Measurements from ENCODE around the gene TNIK.
"Not testable (repeated sequence)": the region's sequence is repeated elsewhere in the genome, so short reads cannot be mapped to it uniquely, and the experiment has no call there.

Gene TNIK

GRCh38 chr3:171451915-171452314 lies 8.3 kb downstream of the TNIK start:
- Histone ChIP-seq H3K27ac (no peak overlapping the region), H3K4me3 (no peak overlapping the region)

DNA sequence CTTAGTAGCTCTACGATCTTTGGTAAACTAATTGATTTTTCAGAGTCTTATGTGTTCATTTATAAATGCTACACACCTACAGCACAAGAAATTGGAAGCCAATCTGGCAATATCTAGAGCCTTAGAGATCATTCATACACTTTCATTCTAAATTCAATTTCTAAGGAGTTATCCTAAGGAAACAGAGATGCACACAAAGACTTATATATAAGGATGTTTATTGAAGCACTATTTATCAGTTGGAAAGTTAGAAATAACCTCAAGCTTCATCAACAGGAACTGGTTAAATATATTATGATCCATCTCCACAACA lies 12.7 kb downstream of the TNIK start:
- H3K4me3 ChIP-seq, H3K27ac ChIP-seq: not testable (repeated sequence)

DNA sequence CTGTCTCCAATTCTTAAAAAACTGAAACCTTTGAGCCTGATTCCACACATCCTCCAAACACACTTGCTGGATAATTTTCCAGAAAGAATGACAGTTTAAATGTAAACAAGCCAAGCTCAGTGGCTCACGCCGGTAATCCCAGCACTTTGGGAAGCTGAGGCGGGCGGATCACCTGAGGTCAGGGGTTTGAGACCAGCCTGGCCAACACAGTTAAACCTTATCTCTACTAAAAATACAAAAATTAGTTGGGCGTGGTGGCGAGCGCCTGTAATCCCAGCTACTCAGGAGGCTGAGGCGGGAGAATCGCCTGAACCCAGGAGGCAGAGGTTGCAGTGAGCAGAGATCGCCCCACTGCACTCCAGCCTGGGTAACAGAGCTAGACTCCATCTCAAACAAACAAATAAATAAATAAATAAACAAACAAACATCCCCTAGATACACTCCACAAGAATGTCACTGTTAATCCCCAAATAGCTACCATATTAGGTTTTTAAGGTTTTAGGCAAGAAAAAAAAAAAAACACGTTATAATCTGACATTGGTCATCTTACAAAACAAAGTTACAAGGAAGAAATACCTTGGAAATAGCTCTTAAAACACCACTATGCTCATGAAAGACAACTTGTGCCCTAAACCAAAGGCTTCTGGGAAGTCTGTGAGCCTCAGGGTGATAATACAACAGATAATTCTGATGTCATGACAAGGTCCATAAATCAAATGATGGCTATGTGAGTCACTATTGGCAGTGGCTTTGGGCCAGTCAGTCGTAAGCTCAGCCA lies 13.2 kb downstream of the TNIK start:
- Histone ChIP-seq H3K27ac (no peak overlapping the region), H3K4me3 (no peak overlapping the region)

GRCh38 chr3:171446301-171446700 lies 13.9 kb downstream of the TNIK start:
- no peak overlapping the region for H3K27ac ChIP-seq
- H3K4me3 ChIP-seq, result no peak overlapping the region

- Histone ChIP-seq H3K4me3 (no peak overlapping the region), H3K27ac (no peak overlapping the region)
Observed at GRCh38 chr3:171445620-171446204, 14.5 kb downstream of the TNIK start.

GRCh38 chr3:171444001-171444690 lies 16.1 kb downstream of the TNIK start:
- no peak overlapping the region for H3K4me3 ChIP-seq
- H3K27ac ChIP-seq, result no peak overlapping the region

DNA sequence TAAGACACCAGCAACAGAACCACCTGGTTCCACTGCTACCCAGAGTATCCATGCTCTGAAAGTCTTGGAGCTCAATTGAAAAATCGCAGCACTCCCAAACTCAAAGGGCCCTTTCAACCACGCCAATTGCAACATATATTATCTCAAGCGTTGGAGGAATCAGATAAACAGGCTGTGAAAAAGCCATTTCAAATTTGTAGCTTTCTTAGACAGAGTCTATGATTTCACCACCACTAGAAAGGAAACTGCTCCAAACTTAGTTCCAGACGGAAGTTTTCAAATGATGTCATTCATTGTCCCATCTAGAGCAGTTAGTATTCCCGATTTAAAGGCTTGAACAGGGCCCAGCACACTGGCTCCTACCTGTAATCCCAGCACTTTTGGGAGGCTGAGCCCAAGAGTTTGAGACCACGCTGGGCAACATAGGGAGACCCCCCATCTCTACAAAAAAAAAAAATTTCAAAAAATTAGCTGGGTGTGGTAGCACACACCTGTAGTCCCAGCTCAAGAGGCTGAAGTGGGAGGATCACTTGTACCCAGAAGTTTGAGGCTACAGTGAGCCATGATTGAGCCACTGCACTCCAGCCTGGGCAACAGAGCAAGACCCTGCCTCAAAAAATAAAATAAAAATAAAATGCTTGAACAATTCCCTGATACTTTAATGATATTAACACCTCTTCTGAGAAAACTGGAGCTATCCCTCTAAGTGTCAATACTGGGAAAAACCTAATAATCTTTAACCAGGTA lies 16.8 kb downstream of the TNIK start:
- Histone ChIP-seq H3K4me3 (no peak overlapping the region), H3K27ac (no peak overlapping the region)

GRCh38 chr3:171442184-171442583 lies 18.0 kb downstream of the TNIK start:
- Histone ChIP-seq H3K27ac (no peak overlapping the region), H3K4me3 (no peak overlapping the region)

DNA sequence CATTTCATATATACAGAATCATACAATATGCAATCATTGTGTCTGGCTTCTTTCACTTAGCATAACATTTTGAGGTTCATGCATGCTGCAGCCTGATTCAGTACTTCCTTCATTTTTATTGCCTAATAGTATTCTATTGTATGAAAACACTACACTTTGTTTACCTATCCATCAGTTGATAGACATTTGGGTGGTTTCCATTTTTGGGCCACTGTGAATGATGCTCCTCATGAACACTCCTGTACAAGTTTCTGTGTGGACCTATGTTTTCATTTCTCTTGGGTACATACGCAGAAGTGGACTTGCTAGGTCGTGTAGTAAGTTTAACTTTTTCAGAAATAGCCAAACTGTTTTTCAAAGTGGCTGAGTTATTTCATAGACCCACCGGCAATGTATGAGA lies 18.8 kb downstream of the TNIK start:
- no peak overlapping the region for H3K27ac ChIP-seq

GRCh38 chr3:171439996-171440395 lies 20.2 kb downstream of the TNIK start:
- H3K27ac ChIP-seq, result no peak overlapping the region
- no peak overlapping the region for H3K4me3 ChIP-seq

More for the DNA sequence above, 18.8 kb downstream of the TNIK start:
- H3K4me3 ChIP-seq, result no peak overlapping the region

GRCh38 chr3:171437115-171437756 lies 23.0 kb downstream of the TNIK start:
- no peak overlapping the region for H3K4me3 ChIP-seq
- no peak overlapping the region for H3K27ac ChIP-seq

- H3K4me3 ChIP-seq, result no peak overlapping the region
- H3K27ac ChIP-seq, result no peak overlapping the region
Observed at GRCh38 chr3:171436380-171436779, 23.8 kb downstream of the TNIK start.

GRCh38 chr3:171435757-171436156 lies 24.4 kb downstream of the TNIK start:
- Histone ChIP-seq H3K4me3 (no peak overlapping the region), H3K27ac (no peak overlapping the region)

DNA sequence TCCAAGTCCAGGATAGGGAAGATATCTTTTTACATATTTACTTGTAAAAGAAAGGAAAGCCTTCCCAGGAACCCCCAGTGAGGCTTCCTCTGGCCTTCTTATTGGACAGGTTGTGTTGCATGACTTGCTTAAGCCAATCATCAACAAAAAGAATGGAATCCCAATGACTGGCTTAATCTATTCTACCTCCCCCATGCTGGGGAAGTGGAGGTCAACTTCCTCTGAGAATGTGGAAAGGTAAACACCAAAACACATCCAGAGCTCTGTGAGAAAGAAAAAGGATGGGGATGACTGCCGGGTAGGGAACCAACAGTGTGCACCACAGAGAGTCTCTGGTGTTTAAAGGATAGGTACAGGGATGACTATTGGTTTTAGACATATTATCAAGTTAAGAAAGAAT lies 25.1 kb downstream of the TNIK start:
- Histone ChIP-seq H3K4me3 (no peak overlapping the region), H3K27ac (no peak overlapping the region)

DNA sequence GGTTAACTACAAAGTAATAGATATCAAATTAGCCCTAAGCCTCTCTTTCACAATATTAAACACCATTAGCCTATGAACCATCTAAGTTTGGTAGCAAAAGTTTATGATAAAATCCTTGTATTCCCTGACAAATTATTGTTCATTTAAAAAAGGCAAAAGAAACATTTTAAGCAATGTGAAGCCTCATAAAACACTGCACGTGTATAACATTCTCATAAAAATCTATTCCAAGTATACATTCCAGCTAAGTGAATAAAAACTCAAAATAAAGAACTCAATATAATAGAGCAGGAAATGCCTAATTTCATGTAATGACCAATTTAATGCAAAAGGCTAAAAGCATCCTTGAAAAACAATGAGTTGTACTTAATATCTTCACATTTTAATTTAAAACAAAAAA lies 27.7 kb downstream of the TNIK start:
- no peak overlapping the region for H3K4me3 ChIP-seq
- H3K27ac ChIP-seq, result no peak overlapping the region

- no peak overlapping the region for H3K27ac ChIP-seq
- no peak overlapping the region for H3K4me3 ChIP-seq
Observed at GRCh38 chr3:171431550-171431949, 28.7 kb downstream of the TNIK start.

- Histone ChIP-seq H3K4me3 (no peak overlapping the region), H3K27ac (no peak overlapping the region)
Observed at GRCh38 chr3:171430530-171430929, 29.7 kb downstream of the TNIK start.

DNA sequence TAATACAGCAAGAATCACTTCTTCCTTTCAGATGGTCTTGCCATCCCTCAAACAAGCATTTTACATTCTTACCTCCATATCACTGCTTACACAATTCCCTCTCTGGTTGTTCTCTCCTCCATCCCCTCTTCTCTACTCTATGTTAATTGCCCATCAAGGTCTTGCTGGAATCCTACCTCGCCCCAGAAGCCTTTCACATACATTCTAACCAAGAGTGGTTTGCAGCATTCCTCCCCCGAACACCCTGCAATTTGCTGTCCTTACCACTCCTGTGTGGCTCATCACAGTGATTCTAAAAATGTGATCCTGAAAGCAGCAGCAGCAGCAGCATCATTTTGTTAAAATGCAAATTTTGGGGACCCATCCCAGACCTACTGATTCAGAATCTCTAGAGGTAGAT lies 30.6 kb downstream of the TNIK start:
- Histone ChIP-seq H3K4me3 (no peak overlapping the region), H3K27ac (no peak overlapping the region)

DNA sequence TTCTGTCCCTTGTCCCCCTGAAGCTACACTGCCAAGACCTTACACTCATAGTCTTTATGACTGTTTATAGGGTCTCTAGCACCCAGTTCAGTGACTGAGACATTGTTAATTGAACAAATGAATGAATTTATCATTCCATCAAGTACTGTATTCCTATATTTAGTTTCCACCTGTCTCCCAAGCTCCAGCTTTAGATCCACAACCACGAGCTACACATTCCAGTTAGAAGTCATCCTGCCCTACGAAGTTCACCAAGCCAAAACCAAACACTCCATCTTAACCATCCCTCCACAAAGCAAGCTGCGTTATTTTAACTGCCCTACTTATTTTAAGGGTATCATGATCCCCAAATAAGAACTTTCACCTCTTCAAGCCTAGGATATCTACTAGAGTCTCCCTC lies 31.3 kb downstream of the TNIK start:
- Histone ChIP-seq H3K4me3 (no peak overlapping the region), H3K27ac (no peak overlapping the region)

DNA sequence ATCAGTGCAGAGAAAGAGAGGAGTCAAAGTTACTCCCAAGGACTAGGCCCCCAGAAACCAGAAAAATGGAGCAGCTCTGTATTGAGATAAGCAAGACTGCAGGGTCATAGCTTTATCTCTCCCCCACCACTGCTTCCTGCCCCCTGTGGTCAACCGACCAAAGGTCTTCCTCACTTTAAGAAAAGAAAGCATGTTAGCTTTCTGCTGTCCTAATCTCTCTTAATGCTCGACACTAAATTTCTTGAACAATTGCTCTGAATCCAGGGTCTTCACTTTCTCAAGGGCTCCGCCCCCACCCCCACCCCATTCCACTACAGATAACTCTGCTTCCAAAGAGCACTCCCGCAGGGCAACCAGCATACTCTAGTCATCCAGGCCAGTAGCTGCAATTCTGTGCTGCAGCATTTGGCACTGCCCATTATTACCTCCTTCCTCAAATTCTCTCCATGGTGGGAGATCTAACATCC lies 31.9 kb downstream of the TNIK start:
- no peak overlapping the region for H3K4me3 ChIP-seq
- no peak overlapping the region for H3K27ac ChIP-seq

Data from skin epidermis (tissue), 12 donors.